HG02970 (cell line): ENCODE data around the gene RPL10.

Experiments used
- ATAC-seq: cut with Tn5 transposase; IDR thresholded peaks from one replicate; pipeline ENCODE4 v1.9.1; 2021; ENCODE audit warnings: mild to moderate bottlenecking, moderate library complexity, moderate number of reproducible peaks; ENCODE audit not compliant: unreplicated experiment, low FRiP score

Gene RPL10

GRCh38 chrX:154443992-154444754 is 46.0 kb downstream of the RPL10 start, which contains the start of gene FAM50A:
Gene FAM50A, plus strand, starts transcription at chrX:154444141. Its CDS starts 95 bp downstream, at chrX:154444236.
- ATAC-seq, result no peak

- no peak for ATAC-seq
Measured at GRCh38 chrX:154444755-154445246, 46.6 kb downstream of the RPL10 start.

GRCh38 chrX:154445776-154446175 is 47.6 kb downstream of the RPL10 start:
- no peak for ATAC-seq

- ATAC-seq, result no peak
Measured at GRCh38 chrX:154446430-154446829, 48.3 kb downstream of the RPL10 start.

- ATAC-seq, result no peak
Measured at GRCh38 chrX:154448484-154448883, 50.3 kb downstream of the RPL10 start.

GRCh38 chrX:154449618-154450017 is 51.4 kb downstream of the RPL10 start:
- ATAC-seq, result no peak

- no peak for ATAC-seq
Measured at GRCh38 chrX:154450312-154450711, 52.1 kb downstream of the RPL10 start.
